ENCODE results near the gene KCNT1.

DNA sequence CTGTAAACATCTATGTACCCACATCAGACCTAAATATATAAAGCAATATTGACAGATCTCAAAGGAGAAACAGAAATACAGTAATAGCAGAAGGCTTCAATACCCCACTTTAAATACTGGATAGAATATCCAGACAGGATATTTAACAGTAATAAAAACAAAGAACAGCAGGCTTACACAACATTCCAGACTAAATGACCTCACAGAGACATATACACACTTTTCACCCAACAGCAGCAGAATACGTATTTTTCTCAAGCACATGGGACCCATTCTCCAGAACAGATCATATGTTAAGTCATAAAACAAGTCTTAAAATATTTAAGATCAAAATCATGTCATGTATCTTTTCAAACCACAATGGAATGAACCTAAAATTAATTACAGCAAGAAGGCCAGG lies 128.5 kb downstream of the KCNT1 start:
- TF ChIP-seq POLR2AphosphoS5 (IDR thresholded peaks at IDR 0.05) (no peak), POLR2A (IDR thresholded peaks at IDR 0.05; ENCODE audit: low read depth) (no peak), EP300 (IDR thresholded peaks at IDR 0.05) (no peak)
- TF ChIP-seq, protein P1, sequence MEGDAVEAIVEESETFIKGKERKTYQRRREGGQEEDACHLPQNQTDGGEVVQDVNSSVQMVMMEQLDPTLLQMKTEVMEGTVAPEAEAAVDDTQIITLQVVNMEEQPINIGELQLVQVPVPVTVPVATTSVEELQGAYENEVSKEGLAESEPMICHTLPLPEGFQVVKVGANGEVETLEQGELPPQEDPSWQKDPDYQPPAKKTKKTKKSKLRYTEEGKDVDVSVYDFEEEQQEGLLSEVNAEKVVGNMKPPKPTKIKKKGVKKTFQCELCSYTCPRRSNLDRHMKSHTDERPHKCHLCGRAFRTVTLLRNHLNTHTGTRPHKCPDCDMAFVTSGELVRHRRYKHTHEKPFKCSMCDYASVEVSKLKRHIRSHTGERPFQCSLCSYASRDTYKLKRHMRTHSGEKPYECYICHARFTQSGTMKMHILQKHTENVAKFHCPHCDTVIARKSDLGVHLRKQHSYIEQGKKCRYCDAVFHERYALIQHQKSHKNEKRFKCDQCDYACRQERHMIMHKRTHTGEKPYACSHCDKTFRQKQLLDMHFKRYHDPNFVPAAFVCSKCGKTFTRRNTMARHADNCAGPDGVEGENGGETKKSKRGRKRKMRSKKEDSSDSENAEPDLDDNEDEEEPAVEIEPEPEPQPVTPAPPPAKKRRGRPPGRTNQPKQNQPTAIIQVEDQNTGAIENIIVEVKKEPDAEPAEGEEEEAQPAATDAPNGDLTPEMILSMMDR (IDR thresholded peaks at IDR 0.05), result no peak
